Natural killer cell (primary cell): ENCODE results near the gene TPP1. TPM values are rescaled to one million over a fixed set of nuclear protein-coding genes. Genes with fewer than 3 reads are reported as not detected.

Source experiments
- ATAC-seq, 3 donors: fragments of 150-1000 bp in 2 of 3; fragments of 200-7000 bp in 1 of 3; cut with Tn5 transposase; 1 replicate in 1 of 3; 2 replicates in 2 of 3; pipeline ENCODE4 v1.10.0; 2021; ENCODE audit warnings: mild to moderate bottlenecking in 2 of 3, moderate library complexity in 2 of 3
- DNase-seq, 2 donors: peaks; one replicate each; pipeline versions ENCODE4 v3.0.0 to v3.0.0-alpha.2; 2013 to 2021; ENCODE audit warnings: mixed read lengths in 1 of 2
- H3K27ac ChIP-seq: one replicate; pipeline ENCODE4 v1.5.1; 2013; ENCODE audit warnings: mild to moderate bottlenecking, low read length
- H3K27me3 ChIP-seq: one replicate; pipeline ENCODE4 v1.6.1; 2013; ENCODE audit warnings: low read length; ENCODE audit not compliant: control insufficient read depth, insufficient read depth
- H3K36me3 ChIP-seq: one replicate; pipeline ENCODE4 v1.6.1; 2013; ENCODE audit warnings: low read length; ENCODE audit not compliant: control insufficient read depth, insufficient read depth
- H3K4me1 ChIP-seq: one replicate; pipeline ENCODE4 v1.6.1; 2013; ENCODE audit warnings: low read length; ENCODE audit not compliant: control insufficient read depth, insufficient read depth
- H3K4me3 ChIP-seq: one replicate; pipeline ENCODE4 v1.5.1; 2013; ENCODE audit warnings: low read length
- H3K9me3 ChIP-seq: one replicate; pipeline ENCODE4 v1.6.1; 2013; ENCODE audit warnings: low read length; ENCODE audit not compliant: control insufficient read depth, insufficient read depth
- H3K27ac Mint-ChIP-seq, 2 donors: one replicate each; pipeline ENCODE4 v1.8.0; 2022; ENCODE audit warnings: mild to moderate bottlenecking in 2 of 2, mixed read lengths in 2 of 2, moderate library complexity in 1 of 2
- H3K27me3 Mint-ChIP-seq, 2 donors: one replicate each; pipeline ENCODE4 v1.8.0; 2022; ENCODE audit warnings: low read depth in 2 of 2, mixed read lengths in 2 of 2
- H3K36me3 Mint-ChIP-seq: one replicate; pipeline ENCODE4 v1.8.0; 2022; ENCODE audit warnings: mixed read lengths
- H3K4me1 Mint-ChIP-seq, 2 donors: one replicate each; pipeline ENCODE4 v1.8.0; 2022; ENCODE audit warnings: mixed read lengths in 2 of 2
- H3K4me3 Mint-ChIP-seq: one replicate; pipeline ENCODE4 v1.8.0; 2022; ENCODE audit warnings: mild to moderate bottlenecking, moderate library complexity, mixed read lengths
- H3K9me3 Mint-ChIP-seq, 2 donors: one replicate each; pipeline ENCODE4 v1.8.0; 2022; ENCODE audit warnings: mixed read lengths in 2 of 2
- CTCF ChIP-seq: fragments of 200-600 bp; IDR thresholded peaks from one replicate; pipeline ENCODE4 v1.8.0; 2022; ENCODE audit warnings: antibody characterized with exemption
- WGBS: methylation state at CpG from one replicate; pipeline ENCODE4 v1.1.7; 2013; ENCODE audit warnings: missing lambda C conversion rate; ENCODE audit not compliant: insufficient coverage; 5-methylcytosine and 5-hydroxymethylcytosine counted together
- intact Hi-C: fragments of 100-400 bp; cut with micrococcal nuclease; formaldehyde crosslinking; loops from one replicate; pipeline ENCODE4 v1.14.2; 2022
- total RNA-seq, 4 donors: library from RNA; stranded (reverse); fragments of 120-200 nt in 1 of 4; gene quantifications; one replicate each; pipeline versions ENCODE4 v1.2.3 to v1.2.4, GENCODE V29; 2013 to 2022

Gene TPP1
- total RNA-seq, 3 donors from 2014 or later (not counting 1 experiment from before 2014, with no cell fraction given) = 123 to 135 (median 131) TPM

- H3K27me3 ChIP-seq = no peaks in the 10 kb centered on the region
- TF ChIP-seq CTCF = no peak
- no peaks in the 10 kb centered on the region for H3K36me3 Mint-ChIP-seq
- no peaks in the 10 kb centered on the region for H3K9me3 ChIP-seq
- peaks cover 9% of the 10 kb centered on the region in 2 donors for H3K4me1 Mint-ChIP-seq
- H3K4me3 ChIP-seq = no peak overlapping the region
- no peak overlapping the region for H3K27ac Mint-ChIP-seq
- intact Hi-C loops = no loop called here
- ATAC-seq = no peak
- no peaks in the 10 kb centered on the region for H3K9me3 Mint-ChIP-seq
- H3K4me3 Mint-ChIP-seq = no peak overlapping the region
- H3K4me1 ChIP-seq = peaks cover 19% of the 10 kb centered on the region
- H3K36me3 ChIP-seq = no peaks in the 10 kb centered on the region
- no peak overlapping the region for H3K27ac ChIP-seq
- no peaks in the 10 kb centered on the region for H3K27me3 Mint-ChIP-seq
- WGBS = 91% methylated on average over 11 of the region's 11 CpGs
- no peak for DNase-seq
These were observed 12.2 kb upstream of the TPP1 start for GRCh38 chr11:6631361-6631890.

- Mint-ChIP-seq H3K36me3 (no peaks in the 10 kb centered on the region), H3K4me3 (no peak overlapping the region), H3K4me1 (peaks cover 9 to 12% of the 10 kb centered on the region in 2 donors), H3K27me3 (no peaks in the 10 kb centered on the region), H3K27ac (no peak overlapping the region), H3K9me3 (no peaks in the 10 kb centered on the region)
- no peak overlapping the region for H3K4me3 ChIP-seq
- peaks cover 13% of the 10 kb centered on the region for H3K4me1 ChIP-seq
- no peaks in the 10 kb centered on the region for H3K36me3 ChIP-seq
- ATAC-seq (no peak), DNase-seq (no peak)
- WGBS = 96% methylated on average over 28 of the region's 28 CpGs
- H3K27ac ChIP-seq = no peak overlapping the region
- no peaks in the 10 kb centered on the region for H3K9me3 ChIP-seq
- H3K27me3 ChIP-seq = no peaks in the 10 kb centered on the region
- intact Hi-C loops = no loop called here
- no peak for TF ChIP-seq CTCF
These were observed 11.5 kb upstream of the TPP1 start for GRCh38 chr11:6630632-6631291.

- Histone ChIP-seq H3K9me3 (no peaks in the 10 kb centered on the region), H3K27ac (no peak overlapping the region), H3K4me1 (peaks cover 9% of the 10 kb centered on the region), H3K4me3 (no peak overlapping the region), H3K36me3 (no peaks in the 10 kb centered on the region), H3K27me3 (no peaks in the 10 kb centered on the region)
- H3K4me3 Mint-ChIP-seq = no peak overlapping the region
- H3K36me3 Mint-ChIP-seq = no peaks in the 10 kb centered on the region
- H3K9me3 Mint-ChIP-seq = no peaks in the 10 kb centered on the region
- no peak overlapping the region for H3K27ac Mint-ChIP-seq
- peaks cover 9 to 12% of the 10 kb centered on the region in 2 donors for H3K4me1 Mint-ChIP-seq
- no peak for TF ChIP-seq CTCF
- intact Hi-C loops = no loop called here
- DNase-seq (no peak), ATAC-seq (no peak)
- no peaks in the 10 kb centered on the region for H3K27me3 Mint-ChIP-seq
- WGBS = 97% methylated on average over 102 of the region's 102 CpGs
These were observed 10.8 kb upstream of the TPP1 start for GRCh38 chr11:6629892-6630631.
